ENCODE measurements around the gene NDEL1.

- TF ChIP-seq, protein P1, sequence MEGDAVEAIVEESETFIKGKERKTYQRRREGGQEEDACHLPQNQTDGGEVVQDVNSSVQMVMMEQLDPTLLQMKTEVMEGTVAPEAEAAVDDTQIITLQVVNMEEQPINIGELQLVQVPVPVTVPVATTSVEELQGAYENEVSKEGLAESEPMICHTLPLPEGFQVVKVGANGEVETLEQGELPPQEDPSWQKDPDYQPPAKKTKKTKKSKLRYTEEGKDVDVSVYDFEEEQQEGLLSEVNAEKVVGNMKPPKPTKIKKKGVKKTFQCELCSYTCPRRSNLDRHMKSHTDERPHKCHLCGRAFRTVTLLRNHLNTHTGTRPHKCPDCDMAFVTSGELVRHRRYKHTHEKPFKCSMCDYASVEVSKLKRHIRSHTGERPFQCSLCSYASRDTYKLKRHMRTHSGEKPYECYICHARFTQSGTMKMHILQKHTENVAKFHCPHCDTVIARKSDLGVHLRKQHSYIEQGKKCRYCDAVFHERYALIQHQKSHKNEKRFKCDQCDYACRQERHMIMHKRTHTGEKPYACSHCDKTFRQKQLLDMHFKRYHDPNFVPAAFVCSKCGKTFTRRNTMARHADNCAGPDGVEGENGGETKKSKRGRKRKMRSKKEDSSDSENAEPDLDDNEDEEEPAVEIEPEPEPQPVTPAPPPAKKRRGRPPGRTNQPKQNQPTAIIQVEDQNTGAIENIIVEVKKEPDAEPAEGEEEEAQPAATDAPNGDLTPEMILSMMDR (IDR thresholded peaks at IDR 0.05; ENCODE audit: low read depth, low read length, poor library complexity, severe bottlenecking), result no peak
- TF ChIP-seq EZH2phosphoT487 (IDR thresholded peaks at IDR 0.05; ENCODE audit: borderline replicate concordance, low read length), result no peak
Measured at GRCh38 chr17:8435245-8436168, at the start of gene NDEL1.

All from DOHH2 (cell line).